HG02623 (cell line): ENCODE data around the gene WTAP.

Experiments
- ATAC-seq: cut with Tn5 transposase; IDR thresholded peaks from one replicate; pipeline ENCODE4 v1.9.1; 2021; ENCODE audit warnings: moderate library complexity; ENCODE audit not compliant: unreplicated experiment

Gene WTAP

GRCh38 chr6:159800141-159800865, 73.0 kb downstream of the WTAP start, which contains the start of gene PNLDC1:
PNLDC1 (plus strand) TSS chr6:159800276; CDS start chr6:159800308, 32 bp downstream.
- ATAC-seq, result no peak

- no peak for ATAC-seq
Measured at GRCh38 chr6:159801935-159802334, 74.6 kb downstream of the WTAP start.

- no peak for ATAC-seq
Measured at GRCh38 chr6:159804504-159804903, 77.2 kb downstream of the WTAP start.

- no peak for ATAC-seq
Measured at GRCh38 chr6:159805440-159806020, 78.2 kb downstream of the WTAP start.
